IMR-90 (cell line): ENCODE measurements around the gene CAMLG. TPM values are rescaled to one million over a fixed set of nuclear protein-coding genes. Genes with fewer than 3 reads are reported as not detected.

Experiments
- ATAC-seq: fragments of 200-7000 bp; cut with Tn5 transposase; 2 replicates; pipeline ENCODE4 v1.9.1; 2020; ENCODE audit warnings: low read depth, mild to moderate bottlenecking, moderate library complexity
- BruUV-seq: library from RNA; stranded (reverse); fragments of 400-500 nt; replicated peaks from 2 replicates; lab custom pipeline; 2021; lab: Mats Ljungman, UMichigan
- CTCF ChIA-PET: fragments of 300-600 bp; formaldehyde crosslinking; extraction: SDS; loops from one replicate; lab custom pipeline; 2021; ENCODE audit warnings: antibody characterized with exemption; lab: Yijun Ruan, JAX
- POLR2A ChIA-PET: fragments of 300-600 bp; sonication (Branson Sonifier 250); formaldehyde crosslinking; loops from one replicate; lab custom pipeline; 2022; ENCODE audit warnings: antibody characterized with exemption; ENCODE audit not compliant: unreplicated experiment; lab: Charles Lee
- DNase-seq: peaks from one replicate; pipeline ENCODE4 v3.0.0; 2013
- H2AFZ ChIP-seq: replicated peaks from 2 replicates; pipeline ENCODE3; 2013; ENCODE audit warnings: low read length, mild to moderate bottlenecking; ENCODE audit not compliant: poor library complexity
- H2AK5ac ChIP-seq: 2 replicates; pipeline ENCODE4 v1.6.1; 2013; ENCODE audit warnings: low read depth, low read length, inconsistent platforms
- H2AK9ac ChIP-seq: replicated peaks from 2 replicates; pipeline ENCODE3; 2013; ENCODE audit warnings: mild to moderate bottlenecking, low read depth, low read length, moderate library complexity; ENCODE audit not compliant: poor library complexity
- H2BK120ac ChIP-seq: 2 replicates; pipeline ENCODE4 v1.6.1; 2013; ENCODE audit warnings: low read depth, low read length, inconsistent platforms
- H2BK15ac ChIP-seq: 3 replicates; pipeline ENCODE4 v1.6.1; 2013; ENCODE audit warnings: low read depth, low read length, inconsistent platforms
- H2BK20ac ChIP-seq: 2 replicates; pipeline ENCODE4 v1.6.1; 2013; ENCODE audit warnings: low read depth, mild to moderate bottlenecking, inconsistent platforms, low read length, moderate library complexity
- H2BK5ac ChIP-seq: 2 replicates; pipeline ENCODE4 v1.6.1; 2013; ENCODE audit warnings: mild to moderate bottlenecking, low read depth, low read length, inconsistent platforms; ENCODE audit not compliant: poor library complexity, severe bottlenecking
- H3K14ac ChIP-seq: replicated peaks from 2 replicates; pipeline ENCODE4 v1.6.1; 2013; ENCODE audit warnings: low read depth, low read length, inconsistent platforms
- H3K18ac ChIP-seq: 2 replicates; pipeline ENCODE4 v1.6.1; 2013; ENCODE audit warnings: low read depth, low read length, control low read depth
- H3K23ac ChIP-seq: 2 replicates; pipeline ENCODE4 v1.6.1; 2013; ENCODE audit warnings: low read depth, low read length, inconsistent platforms
- H3K27ac ChIP-seq: 2 replicates; pipeline ENCODE4 v1.5.1; 2013; ENCODE audit warnings: mild to moderate bottlenecking, control low read depth, low read length; ENCODE audit not compliant: insufficient read depth
- H3K27me3 ChIP-seq: 2 replicates; pipeline ENCODE4 v1.6.1; 2013; ENCODE audit warnings: low read length; ENCODE audit not compliant: control insufficient read depth, insufficient read depth
- H3K36me3 ChIP-seq: 2 replicates; pipeline ENCODE4 v1.6.1; 2013; ENCODE audit warnings: low read length, mixed read lengths; ENCODE audit not compliant: control insufficient read depth, insufficient read depth
- H3K4ac ChIP-seq: 2 replicates; pipeline ENCODE4 v1.6.1; 2013; ENCODE audit warnings: low read depth, low read length, inconsistent platforms
- H3K4me1 ChIP-seq: 2 replicates; pipeline ENCODE4 v1.6.1; 2013; ENCODE audit warnings: low read length, mixed read lengths; ENCODE audit not compliant: control insufficient read depth, insufficient read depth
- H3K4me2 ChIP-seq: 2 replicates; pipeline ENCODE4 v1.6.1; 2013; ENCODE audit warnings: low read depth, mild to moderate bottlenecking, control low read depth, low read length, moderate library complexity
- H3K4me3 ChIP-seq: 2 replicates; pipeline ENCODE4 v1.5.1; 2013; ENCODE audit warnings: low read depth, mild to moderate bottlenecking, control low read depth, low read length, moderate library complexity; ENCODE audit not compliant: insufficient read depth
- H3K56ac ChIP-seq: 2 replicates; pipeline ENCODE4 v1.6.1; 2013; ENCODE audit warnings: low read length, inconsistent platforms; ENCODE audit not compliant: insufficient read depth; ENCODE audit errors: extremely low read depth
- H3K79me1 ChIP-seq, 2 experiments: 2 replicates each; pipeline ENCODE4 v1.6.1; 2013; ENCODE audit warnings: low read length in 2 of 2, inconsistent platforms in 1 of 2, low read depth in 1 of 2
- H3K9ac ChIP-seq: 2 replicates; pipeline ENCODE4 v1.6.1; 2013; ENCODE audit warnings: low read depth, low read length, control low read depth
- H3K9me1 ChIP-seq: 2 replicates; pipeline ENCODE4 v1.6.1; 2013; ENCODE audit warnings: low read length, inconsistent platforms; ENCODE audit not compliant: insufficient read depth
- H3K9me3 ChIP-seq: 2 replicates; pipeline ENCODE4 v1.6.1; 2013; ENCODE audit warnings: low read length; ENCODE audit not compliant: control insufficient read depth, insufficient read depth
- H4K20me1 ChIP-seq: 2 replicates; pipeline ENCODE4 v1.6.1; 2013; ENCODE audit warnings: low read length, inconsistent platforms; ENCODE audit not compliant: insufficient read depth
- H4K5ac ChIP-seq: 2 replicates; pipeline ENCODE4 v1.6.1; 2013; ENCODE audit warnings: mild to moderate bottlenecking, low read depth, low read length, control low read depth
- H4K8ac ChIP-seq, 2 experiments: 2 replicates each; pipeline ENCODE4 v1.6.1; 2013; ENCODE audit warnings: low read depth in 2 of 2, low read length in 2 of 2, control low read depth in 1 of 2, inconsistent platforms in 1 of 2
- H4K91ac ChIP-seq: 2 replicates; pipeline ENCODE4 v1.6.1; 2013; ENCODE audit warnings: low read depth, low read length, inconsistent platforms; ENCODE audit not compliant: insufficient read depth
- BHLHE40 ChIP-seq: fragments of 150-350 bp; IDR thresholded peaks from 2 replicates; pipeline ENCODE4 v1.6.1; 2016; ENCODE audit warnings: mild to moderate bottlenecking, low read depth, low read length
- CEBPB ChIP-seq: IDR thresholded peaks from 2 replicates; pipeline ENCODE4 v1.6.1; 2012; ENCODE audit warnings: low read depth, low read length, improper control_type of control experiment
- CHD1 ChIP-seq: IDR thresholded peaks from 2 replicates; pipeline ENCODE4 v1.6.1; 2012; ENCODE audit warnings: low read depth, low read length, improper control_type of control experiment
- CTCF ChIP-seq: conservative IDR thresholded peaks from 2 replicates; pipeline ENCODE4 v1.5.1; 2012; ENCODE audit warnings: mild to moderate bottlenecking, low read depth, low read length, improper control_type of control experiment
- MAFK ChIP-seq: IDR thresholded peaks from 2 replicates; pipeline ENCODE4 v1.6.1; 2012; ENCODE audit warnings: low read depth, low read length, improper control_type of control experiment
- MAZ ChIP-seq: IDR thresholded peaks from 2 replicates; pipeline ENCODE4 v1.6.1; 2012; ENCODE audit warnings: low read depth, mild to moderate bottlenecking, low read length, improper control_type of control experiment, moderate library complexity, borderline replicate concordance
- MXI1 ChIP-seq: IDR thresholded peaks from 2 replicates; pipeline ENCODE4 v1.6.1; 2012; ENCODE audit warnings: low read depth, mild to moderate bottlenecking, low read length, moderate library complexity, borderline replicate concordance
- NFE2L2 ChIP-seq: fragments of 150-350 bp; IDR thresholded peaks from 2 replicates; pipeline ENCODE4 v1.6.1; 2016; ENCODE audit warnings: low read depth, mild to moderate bottlenecking, low read length
- RAD21 ChIP-seq: IDR thresholded peaks from 2 replicates; pipeline ENCODE4 v1.6.1; 2012; ENCODE audit warnings: low read length, improper control_type of control experiment
- SMC3 ChIP-seq: fragments of 150-350 bp; IDR thresholded peaks from 2 replicates; pipeline ENCODE4 v1.6.1; 2016; ENCODE audit warnings: low read depth, mild to moderate bottlenecking, antibody characterized with exemption, low read length, moderate library complexity
- WGBS, 2 experiments: methylation state at CpG; one replicate each; pipeline versions ENCODE4 v1.1.5 to v1.1.7; 2013; ENCODE audit warnings: missing lambda C conversion rate in 2 of 2; ENCODE audit not compliant: insufficient read length in 1 of 2; ENCODE audit errors: extremely low coverage in 2 of 2; 5-methylcytosine and 5-hydroxymethylcytosine counted together
- dilution Hi-C: fragments of 300-500 bp; cut with HindIII; formaldehyde crosslinking; loops from one replicate; pipeline ENCODE4 v1.14.3; 2018; ENCODE audit warnings: low sequenced_read_pairs; ENCODE audit not compliant: unreplicated experiment
- in situ Hi-C: fragments of 300-500 bp; cut with MboI; formaldehyde crosslinking; loops from 3 replicates; pipeline ENCODE4 v1.14.3; 2019; ENCODE audit warnings: low sequenced_read_pairs, inconsistent platforms, mixed read lengths
- intact Hi-C: fragments of 100-400 bp; cut with micrococcal nuclease; formaldehyde crosslinking; loops from 2 replicates; pipeline ENCODE4 v1.10.0; 2022
- polyA plus RNA-seq, 3 experiments: library from polyadenylated mRNA; depleted of rRNA; stranded (reverse); fragments of >200 nt; gene quantifications; 2 replicates each; pipeline ENCODE4 v1.2.3, GENCODE V29; 2012; ENCODE audit warnings: low replicate concordance in 1 of 3
- total RNA-seq: library from RNA; depleted of rRNA; stranded (reverse); fragments of >200 nt; gene quantifications from 2 replicates; pipeline ENCODE4 v1.2.3, GENCODE V29; 2012
- TF ChIP-seq, protein P1 (sequence below): fragments of 150-350 bp; IDR thresholded peaks from 2 replicates; pipeline ENCODE4 v1.6.1; 2017; ENCODE audit warnings: mild to moderate bottlenecking, antibody characterized with exemption, low read length, low read depth

Gene CAMLG
- total and polyA plus RNA-seq, 2 of the 4 experiments (the other 2 are of a cell fraction): 11.9 to 13.1 TPM

GRCh38 chr5:134738963-134739661 is 764 bp downstream of the CAMLG start (continued):
- TF ChIP-seq RAD21 (0 out of 2 replicates have a peak, but pooled peaks have one; percentile 1), CEBPB (no peak), MAFK (no peak)

- 91% methylated on average over 5 of the region's 11 CpGs; no CpG with 5 or more reads in 1 of the 2 experiments for WGBS, 2 experiments
- H2BK120ac ChIP-seq: no peak overlapping the region
- TF ChIP-seq, protein P1, sequence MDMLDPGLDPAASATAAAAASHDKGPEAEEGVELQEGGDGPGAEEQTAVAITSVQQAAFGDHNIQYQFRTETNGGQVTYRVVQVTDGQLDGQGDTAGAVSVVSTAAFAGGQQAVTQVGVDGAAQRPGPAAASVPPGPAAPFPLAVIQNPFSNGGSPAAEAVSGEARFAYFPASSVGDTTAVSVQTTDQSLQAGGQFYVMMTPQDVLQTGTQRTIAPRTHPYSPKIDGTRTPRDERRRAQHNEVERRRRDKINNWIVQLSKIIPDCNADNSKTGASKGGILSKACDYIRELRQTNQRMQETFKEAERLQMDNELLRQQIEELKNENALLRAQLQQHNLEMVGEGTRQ: no peak
- no peak for TF ChIP-seq NFE2L2
- no peak for TF ChIP-seq BHLHE40
- TF ChIP-seq MAZ: no peak
- no peak for TF ChIP-seq MXI1
- no peak for TF ChIP-seq SMC3
- TF ChIP-seq RAD21: no peak
- TF ChIP-seq CHD1: no peak
- TF ChIP-seq CTCF: no peak
- TF ChIP-seq MAFK: no peak
- no TSS peak for BruUV-seq
- H2BK5ac ChIP-seq: no peak overlapping the region
- in situ Hi-C loops (no loop called here), intact Hi-C loops (no loop called here), dilution Hi-C loops (no loop called here)
- no peak overlapping the region for H4K5ac ChIP-seq
- H2BK20ac ChIP-seq: no peak overlapping the region
- no peak overlapping the region for H3K4me2 ChIP-seq
- H3K18ac ChIP-seq: no peak overlapping the region
- no peaks in the 10 kb centered on the region for H3K9me3 ChIP-seq
- no peak overlapping the region for H2BK15ac ChIP-seq
- H3K27me3 ChIP-seq: no peaks in the 10 kb centered on the region
- no peak overlapping the region for H3K4ac ChIP-seq
- no peak overlapping the region for H3K9ac ChIP-seq
- peaks cover 14 to 37% of the 10 kb centered on the region in 2 experiments for H3K79me1 ChIP-seq
- no peak overlapping the region for H4K91ac ChIP-seq
- H3K4me1 ChIP-seq: peaks cover 3% of the 10 kb centered on the region; the same call in 1 of the 2 replicates
- no peaks in the 10 kb centered on the region; the same call in 1 of the 2 replicates for H3K9me1 ChIP-seq
- H3K14ac ChIP-seq: no peak overlapping the region
- H2AK5ac ChIP-seq: no peak overlapping the region
- H3K27ac ChIP-seq: no peak overlapping the region
- no peak overlapping the region for H2AK9ac ChIP-seq
- no peak overlapping the region for H2AFZ ChIP-seq
- H4K8ac ChIP-seq: no peak overlapping the region
- ChIA-PET POLR2A (no interaction called here), CTCF (no interaction called here)
- DNase-seq (no peak), ATAC-seq (no peak)
- no peak overlapping the region for H3K4me3 ChIP-seq
- H4K20me1 ChIP-seq: peaks cover 6% of the 10 kb centered on the region; the same call in 1 of the 2 replicates
- H3K36me3 ChIP-seq: peaks cover 4% of the 10 kb centered on the region; the same call in 1 of the 2 replicates
- no peak overlapping the region for H3K56ac ChIP-seq
- no peak overlapping the region for H3K23ac ChIP-seq
Observed at GRCh38 chr5:134741052-134741451, 2.7 kb downstream of the CAMLG start.
